HepG2 (cell line): ENCODE data around the gene CSRNP3. TPM values are rescaled to one million over a fixed set of nuclear protein-coding genes. Genes with fewer than 3 reads are reported as not detected.

Experiments
- ATAC-seq: fragments of 200-7000 bp; cut with Tn5 transposase; 3 replicates; pipeline ENCODE4 v1.9.1; 2020; ENCODE audit warnings: mild to moderate bottlenecking, moderate library complexity
- BruUV-seq: library from RNA; stranded (reverse); fragments of 400-500 nt; replicated peaks from 2 replicates; lab custom pipeline; 2021; lab: Mats Ljungman, UMichigan
- CTCF ChIA-PET: fragments of 300-600 bp; formaldehyde crosslinking; extraction: SDS; loops from one replicate; lab custom pipeline; 2021; ENCODE audit warnings: low total read pairs, inconsistent platforms, low intra/inter-chr PET ratio; lab: Yijun Ruan, JAX
- POLR2A ChIA-PET: fragments of 350-600 bp; sonication (Branson Sonifier 250); formaldehyde crosslinking; loops from one replicate; lab custom pipeline; 2020; ENCODE audit warnings: antibody characterized with exemption, inconsistent platforms; lab: Yijun Ruan, JAX
- DNase-seq: peaks from one replicate; pipeline ENCODE4 v3.0.0-alpha.2; 2015; ENCODE audit warnings: low spot score
- FAIRE-seq: peaks from 3 replicates; lab custom pipeline; 2011; peaks lifted over from hg19 to GRCh38; lab: Jason Lieb, UNC
- H2AFZ ChIP-seq: one replicate; pipeline ENCODE4 v1.6.1; 2011; ENCODE audit warnings: low read length, inconsistent platforms
- H3K27ac ChIP-seq: fragments of 300-600 bp; 3 replicates; pipeline ENCODE4 v1.8.0; 2011; ENCODE audit warnings: mixed run types, mild to moderate bottlenecking, mixed read lengths, low read length, inconsistent platforms; ENCODE audit not compliant: insufficient read depth; ENCODE audit errors: extremely low read length
- H3K27me3 ChIP-seq, 2 experiments: fragments of 200-600 bp in 1 of 2; 2 replicates in 1 of 2; 3 replicates in 1 of 2; pipeline versions ENCODE4 v1.6.0 to v1.8.0; 2011; ENCODE audit warnings: low read length in 2 of 2, mild to moderate bottlenecking in 2 of 2, moderate library complexity in 2 of 2, inconsistent platforms in 1 of 2; ENCODE audit not compliant: insufficient read depth in 2 of 2, control insufficient read depth in 1 of 2
- H3K36me3 ChIP-seq, 2 experiments: fragments of 200-600 bp in 1 of 2; replicated peaks in 1 of 2; 2 replicates in 1 of 2; 3 replicates in 1 of 2; pipeline versions ENCODE4 v1.5.1 to v1.8.0; 2011; ENCODE audit warnings: low read length in 2 of 2, inconsistent platforms in 1 of 2; ENCODE audit not compliant: insufficient read depth in 2 of 2, control insufficient read depth in 1 of 2
- H3K4me1 ChIP-seq: 2 replicates; pipeline ENCODE4 v1.5.1; 2012; ENCODE audit warnings: low read length, inconsistent platforms; ENCODE audit not compliant: insufficient read depth
- H3K4me2 ChIP-seq: 2 replicates; pipeline ENCODE4 v1.6.0; 2011; ENCODE audit warnings: low read depth, low read length, inconsistent platforms
- H3K4me3 ChIP-seq, 3 experiments: fragments of 200-600 bp in 1 of 3; sonication (generic), shearing (Covaris generic) in 1 of 3; replicated peaks in 1 of 3; 2 replicates each; pipeline ENCODE4 v1.5.1; 2011 to 2016; ENCODE audit warnings: low read length in 3 of 3, inconsistent platforms in 2 of 3, low read depth in 2 of 3, mild to moderate bottlenecking in 2 of 3, control low read depth in 1 of 3, mixed read lengths in 1 of 3; ENCODE audit not compliant: insufficient read depth in 1 of 3
- H3K79me2 ChIP-seq: one replicate; pipeline ENCODE4 v1.6.1; 2011; ENCODE audit warnings: low read length, inconsistent platforms; ENCODE audit not compliant: insufficient read depth
- H3K9ac ChIP-seq: 2 replicates; pipeline ENCODE4 v1.6.0; 2011; ENCODE audit warnings: mild to moderate bottlenecking, low read depth, low read length, inconsistent platforms; ENCODE audit not compliant: insufficient read depth
- H3K9me3 ChIP-seq: 2 replicates; pipeline ENCODE4 v1.5.1; 2012; ENCODE audit warnings: mild to moderate bottlenecking, low read length
- H4K20me1 ChIP-seq: 2 replicates; pipeline ENCODE4 v1.6.0; 2011; ENCODE audit warnings: inconsistent platforms, mild to moderate bottlenecking, low read length, moderate library complexity; ENCODE audit not compliant: insufficient read depth
- ARNT ChIP-seq: fragments of 450-650 bp; IDR thresholded peaks from 2 replicates; pipeline ENCODE4 v1.6.1; 2017
- EHMT2 ChIP-seq: fragments of 200-600 bp; sonication (generic); IDR thresholded peaks from 2 replicates; pipeline ENCODE4 v1.7.0; 2017; ENCODE audit warnings: antibody characterized with exemption, low read depth, low read length, borderline replicate concordance
- HNRNPH1 ChIP-seq: fragments of 200-400 bp; formaldehyde crosslinking; optimal IDR thresholded peaks from 2 replicates; pipeline ENCODE3; 2017; ENCODE audit warnings: mild to moderate bottlenecking, low read depth, low read length
- JDP2 ChIP-seq: sonication (generic); formaldehyde crosslinking; IDR thresholded peaks from 2 replicates; pipeline ENCODE4 v1.8.1; 2022; ENCODE audit warnings: missing genetic modification reagents, borderline replicate concordance
- MTA1 ChIP-seq: sonication (generic); formaldehyde crosslinking; IDR thresholded peaks from 2 replicates; pipeline ENCODE4 v1.4.0; 2020; ENCODE audit warnings: missing genetic modification reagents, mild to moderate bottlenecking, borderline replicate concordance
- PPARG ChIP-seq: conservative IDR thresholded peaks from 2 replicates; pipeline ENCODE4 v1.6.1; 2016; ENCODE audit warnings: missing biosample characterization, missing genetic modification reagents
- ZBTB21 ChIP-seq: sonication (generic); formaldehyde crosslinking; IDR thresholded peaks from 2 replicates; pipeline ENCODE4 v1.4.0; 2020; ENCODE audit warnings: missing genetic modification reagents
- ZNF841 ChIP-seq: sonication (generic); formaldehyde crosslinking; IDR thresholded peaks from 2 replicates; pipeline ENCODE4 v1.8.1; 2023; ENCODE audit warnings: missing genetic modification reagents, borderline replicate concordance
- WGBS: methylation state at CpG from one replicate; pipeline ENCODE4 v1.1.6; 2017; ENCODE audit warnings: low lambda C conversion rate; 5-methylcytosine and 5-hydroxymethylcytosine counted together
- in situ Hi-C: cut with HindIII; loops from 2 replicates; pipeline ENCODE4 v1.10.0; 2017; ENCODE audit warnings: low pct_unique_long_range_greater_than_20kb; ENCODE audit not compliant: extremely low pct_ligation_motif_present
- intact Hi-C: fragments of 100-400 bp; cut with micrococcal nuclease; formaldehyde crosslinking; loops from one replicate; pipeline ENCODE4 v1.10.0; 2022; ENCODE audit not compliant: unreplicated experiment
- polyA plus RNA-seq, 8 experiments: library from polyadenylated mRNA; depleted of rRNA in 3 of 8; stranded (reverse) in 7 of 8; unstranded in 1 of 8; fragments of >200 nt; fragmentation: Illumina TruSeq in 4 of 8; extraction: Trizol in 4 of 8; gene quantifications; 2 replicates each; pipeline versions ENCODE4 v1.2.1 to v1.2.3, GENCODE V29; 2011 to 2016; ENCODE audit warnings: low read depth in 4 of 8, missing spikeins in 1 of 8, mixed read lengths in 1 of 8; ENCODE audit not compliant: insufficient read depth in 1 of 8
- total RNA-seq, 5 experiments: library from RNA; depleted of rRNA; stranded (reverse); fragments of >200 nt; fragmentation: Illumina TruSeq; extraction: Trizol; gene quantifications; 2 replicates each; pipeline ENCODE4 v1.2.3, GENCODE V29; 2016; ENCODE audit warnings: low read depth in 1 of 5
- TF ChIP-seq, protein P1 (sequence below): sonication (generic); formaldehyde crosslinking; IDR thresholded peaks from 2 replicates; pipeline ENCODE4 v1.5.0; 2020; ENCODE audit warnings: mild to moderate bottlenecking, missing genetic modification reagents

The CSRNP3 gene
- total and polyA plus RNA-seq, 2 of the 13 experiments (the other 11 are each of a cell fraction or from before 2014, with no cell fraction given), result not detected

DNA sequence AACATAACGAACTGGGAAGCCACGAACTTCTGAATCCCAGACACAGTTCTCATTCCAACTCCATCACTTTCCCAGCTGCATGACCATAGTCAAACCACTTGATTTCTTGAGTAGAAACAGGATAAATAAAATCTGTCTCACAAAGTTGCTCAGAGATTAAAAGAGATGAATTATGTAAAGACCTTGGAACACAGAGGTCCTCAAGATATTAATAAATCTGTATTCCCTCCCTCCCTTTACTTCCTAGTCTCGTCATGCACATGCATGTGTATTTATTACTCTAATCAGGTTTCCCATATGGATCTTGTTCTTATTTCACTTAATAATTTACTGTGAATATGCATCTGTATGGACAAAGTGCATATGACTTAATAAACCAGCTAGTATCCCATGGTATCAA is 21.1 kb upstream of the CSRNP3 start:
- H3K4me2 ChIP-seq, result no peak overlapping the region
- BruUV-seq, result no TSS peak
- CTCF ChIA-PET, result no interaction called here
- H2AFZ ChIP-seq, result no peak overlapping the region
- H3K27me3 ChIP-seq, result no peaks in the 10 kb centered on the region
- DNase-seq (no peak), ATAC-seq (no peak), FAIRE-seq (no peak)
- no peaks in the 10 kb centered on the region for H4K20me1 ChIP-seq
- H3K9ac ChIP-seq, result no peak overlapping the region
- no peak overlapping the region for H3K27ac ChIP-seq
- POLR2A ChIA-PET, result no interaction called here
- H3K4me3 ChIP-seq, result no peak overlapping the region
- no peaks in the 10 kb centered on the region for H3K79me2 ChIP-seq
- intact Hi-C loops (loop anchor here (5.0 kb wide), 1 partner anchor 86 kb away; no protein-coding TSS in a partner anchor), in situ Hi-C loops (no loop called here)
- no peak for TF ChIP-seq ZNF841
- no peak for TF ChIP-seq ARNT
- no peak for TF ChIP-seq MTA1 (CRISPR knock-in tag)
- TF ChIP-seq PPARG (CRISPR knock-in tag), result no peak
- TF ChIP-seq, protein P1, sequence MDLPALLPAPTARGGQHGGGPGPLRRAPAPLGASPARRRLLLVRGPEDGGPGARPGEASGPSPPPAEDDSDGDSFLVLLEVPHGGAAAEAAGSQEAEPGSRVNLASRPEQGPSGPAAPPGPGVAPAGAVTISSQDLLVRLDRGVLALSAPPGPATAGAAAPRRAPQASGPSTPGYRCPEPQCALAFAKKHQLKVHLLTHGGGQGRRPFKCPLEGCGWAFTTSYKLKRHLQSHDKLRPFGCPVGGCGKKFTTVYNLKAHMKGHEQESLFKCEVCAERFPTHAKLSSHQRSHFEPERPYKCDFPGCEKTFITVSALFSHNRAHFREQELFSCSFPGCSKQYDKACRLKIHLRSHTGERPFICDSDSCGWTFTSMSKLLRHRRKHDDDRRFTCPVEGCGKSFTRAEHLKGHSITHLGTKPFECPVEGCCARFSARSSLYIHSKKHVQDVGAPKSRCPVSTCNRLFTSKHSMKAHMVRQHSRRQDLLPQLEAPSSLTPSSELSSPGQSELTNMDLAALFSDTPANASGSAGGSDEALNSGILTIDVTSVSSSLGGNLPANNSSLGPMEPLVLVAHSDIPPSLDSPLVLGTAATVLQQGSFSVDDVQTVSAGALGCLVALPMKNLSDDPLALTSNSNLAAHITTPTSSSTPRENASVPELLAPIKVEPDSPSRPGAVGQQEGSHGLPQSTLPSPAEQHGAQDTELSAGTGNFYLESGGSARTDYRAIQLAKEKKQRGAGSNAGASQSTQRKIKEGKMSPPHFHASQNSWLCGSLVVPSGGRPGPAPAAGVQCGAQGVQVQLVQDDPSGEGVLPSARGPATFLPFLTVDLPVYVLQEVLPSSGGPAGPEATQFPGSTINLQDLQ (CRISPR knock-in tag), result no peak
- TF ChIP-seq JDP2 (CRISPR knock-in tag), result no peak
- TF ChIP-seq HNRNPH1, result no peak
- TF ChIP-seq EHMT2, result no peak
- no peak for TF ChIP-seq ZBTB21 (CRISPR knock-in tag)
- no peaks in the 10 kb centered on the region for H3K4me1 ChIP-seq
- 0% methylated on average over 3 of the region's 3 CpGs for WGBS
- H3K9me3 ChIP-seq, result no peaks in the 10 kb centered on the region
- no peaks in the 10 kb centered on the region for H3K36me3 ChIP-seq
